ENCODE results near the gene RGMA.
"Not testable (repeated sequence)": the region's sequence is repeated elsewhere in the genome, so short reads cannot be mapped to it uniquely, and the experiment has no call there.

Gene RGMA

GRCh38 chr15:93066224-93066681 is 22.8 kb downstream of the RGMA start:
- POLR2A ChIA-PET = no interaction called here
- CTCF ChIA-PET = no interaction called here
- DNase-seq (ENCODE audit: extremely low spot score) = no peak
- TF ChIP-seq, protein P1, sequence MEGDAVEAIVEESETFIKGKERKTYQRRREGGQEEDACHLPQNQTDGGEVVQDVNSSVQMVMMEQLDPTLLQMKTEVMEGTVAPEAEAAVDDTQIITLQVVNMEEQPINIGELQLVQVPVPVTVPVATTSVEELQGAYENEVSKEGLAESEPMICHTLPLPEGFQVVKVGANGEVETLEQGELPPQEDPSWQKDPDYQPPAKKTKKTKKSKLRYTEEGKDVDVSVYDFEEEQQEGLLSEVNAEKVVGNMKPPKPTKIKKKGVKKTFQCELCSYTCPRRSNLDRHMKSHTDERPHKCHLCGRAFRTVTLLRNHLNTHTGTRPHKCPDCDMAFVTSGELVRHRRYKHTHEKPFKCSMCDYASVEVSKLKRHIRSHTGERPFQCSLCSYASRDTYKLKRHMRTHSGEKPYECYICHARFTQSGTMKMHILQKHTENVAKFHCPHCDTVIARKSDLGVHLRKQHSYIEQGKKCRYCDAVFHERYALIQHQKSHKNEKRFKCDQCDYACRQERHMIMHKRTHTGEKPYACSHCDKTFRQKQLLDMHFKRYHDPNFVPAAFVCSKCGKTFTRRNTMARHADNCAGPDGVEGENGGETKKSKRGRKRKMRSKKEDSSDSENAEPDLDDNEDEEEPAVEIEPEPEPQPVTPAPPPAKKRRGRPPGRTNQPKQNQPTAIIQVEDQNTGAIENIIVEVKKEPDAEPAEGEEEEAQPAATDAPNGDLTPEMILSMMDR (IDR thresholded peaks at IDR 0.05; ENCODE audit: control extremely low read depth, extremely low read depth, low read depth, missing control alignments) = no peak

DNA sequence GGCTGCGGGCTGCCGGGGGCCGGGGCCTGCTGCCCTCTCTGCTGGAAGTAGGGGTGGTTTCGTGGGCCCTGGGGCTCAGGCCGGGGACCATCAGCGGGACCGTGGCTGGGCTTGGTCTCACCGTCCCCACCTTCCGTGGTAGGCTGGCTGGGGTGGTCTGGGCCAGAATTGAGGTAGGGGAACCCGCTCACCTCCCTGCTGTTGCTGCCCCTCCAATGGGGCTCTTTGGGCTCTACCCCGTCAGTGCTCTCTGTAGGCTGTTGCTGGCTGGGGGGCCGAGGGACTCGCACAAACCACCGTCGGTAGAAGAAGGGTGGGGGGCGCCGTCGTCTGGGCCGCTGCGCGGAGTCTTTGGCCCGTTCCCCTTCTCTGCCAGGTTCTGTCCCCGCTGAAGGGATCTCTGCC is 23.4 kb downstream of the RGMA start:
- TF ChIP-seq, protein P1 (IDR thresholded peaks at IDR 0.05; ENCODE audit: control extremely low read depth, extremely low read depth, low read depth, missing control alignments) = no peak
- POLR2A ChIA-PET = no interaction called here
- CTCF ChIA-PET = no interaction called here
- DNase-seq (ENCODE audit: extremely low spot score) = no peak

DNA sequence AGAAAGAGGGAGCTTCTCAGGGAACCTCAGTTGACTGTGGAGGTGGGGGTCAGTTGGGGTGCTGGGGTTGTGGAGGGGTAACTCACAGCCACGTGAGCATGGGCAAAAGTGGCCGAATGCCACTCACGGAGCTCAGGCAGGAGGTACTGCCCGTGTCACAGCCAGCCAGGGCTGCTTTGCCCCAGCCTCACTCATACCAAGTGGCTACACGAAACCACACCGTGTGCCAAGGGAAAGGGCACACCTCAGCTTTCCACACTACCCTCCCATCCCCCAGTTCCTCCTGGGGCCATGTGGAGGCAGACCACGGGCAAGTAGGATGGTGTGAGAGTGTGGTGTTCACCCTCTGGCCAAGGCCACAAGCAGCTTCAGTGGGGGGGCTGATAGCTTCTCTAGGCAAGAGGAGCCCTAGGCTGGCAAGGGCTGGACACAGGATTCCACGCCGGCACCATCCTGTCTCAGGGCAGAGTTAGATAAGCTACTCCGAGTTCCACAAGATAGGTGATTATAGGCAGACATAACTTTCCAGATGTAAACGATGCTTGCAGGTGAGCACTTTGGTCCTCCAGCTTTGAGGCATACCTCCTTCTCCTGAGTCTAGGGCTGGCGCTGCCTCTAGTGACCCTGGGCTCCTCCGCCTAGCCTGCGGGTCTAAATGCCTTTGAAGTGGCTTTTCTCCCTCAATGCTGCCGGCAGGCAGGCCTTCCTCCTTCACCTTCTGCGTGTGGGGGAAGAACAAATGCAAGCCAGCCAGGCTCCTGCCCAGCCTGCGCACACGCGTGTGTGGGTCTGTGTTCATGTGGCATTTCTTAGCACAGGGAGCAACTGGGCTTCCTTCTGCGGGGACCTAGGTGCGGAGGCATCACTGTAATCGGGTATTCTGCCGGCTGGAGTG is 25.0 kb downstream of the RGMA start:
- TF ChIP-seq, protein P1 (IDR thresholded peaks at IDR 0.05; ENCODE audit: control extremely low read depth, extremely low read depth, low read depth, missing control alignments) = no peak
- CTCF ChIA-PET = no interaction called here
- DNase-seq (ENCODE audit: extremely low spot score) = no peak
- POLR2A ChIA-PET = no interaction called here

- TF ChIP-seq, protein P1 (IDR thresholded peaks at IDR 0.05; ENCODE audit: control extremely low read depth, extremely low read depth, low read depth, missing control alignments) = no peak
- POLR2A ChIA-PET = no interaction called here
- CTCF ChIA-PET = no interaction called here
- no peak for DNase-seq (ENCODE audit: extremely low spot score)
Measured at GRCh38 chr15:93063262-93063671, 25.7 kb downstream of the RGMA start.

GRCh38 chr15:93062628-93063261 is 26.3 kb downstream of the RGMA start:
- DNase-seq (ENCODE audit: extremely low spot score); CTCF ChIA-PET; POLR2A ChIA-PET: not testable (repeated sequence)

GRCh38 chr15:93060336-93061248 is 28.4 kb downstream of the RGMA start:
- ChIA-PET POLR2A (no interaction called here), CTCF (interaction anchor here (1.0 to 2.5 kb wide), 7 partner anchors 10 to 1059 kb away, joined by 3 to 8 read pairs (median 4); no protein-coding TSS in a partner anchor)
- TF ChIP-seq, protein P1 (IDR thresholded peaks at IDR 0.05; ENCODE audit: control extremely low read depth, extremely low read depth, low read depth, missing control alignments) = no peak
- DNase-seq (ENCODE audit: extremely low spot score) = no peak

All from GM10248 (cell line).